Astrocyte of the cerebellum (primary cell): Measurements from ENCODE around the gene BAZ1A.

Experiments
- DNase-seq: peaks from one replicate; pipeline ENCODE4 v3.0.0-alpha.2; 2011; ENCODE audit warnings: low read depth
- H3K4me3 ChIP-seq: 2 replicates; pipeline ENCODE4 v1.5.1; 2011; ENCODE audit warnings: mild to moderate bottlenecking, low read depth, low read length, moderate library complexity
- CTCF ChIP-seq: IDR thresholded peaks from 2 replicates; pipeline ENCODE4 v1.5.1; 2012; ENCODE audit warnings: low read length, low read depth, moderate library complexity, mild to moderate bottlenecking; ENCODE audit errors: missing control alignments
- in situ Hi-C: cut with HindIII; loops from 2 replicates; pipeline ENCODE4 v1.10.0; 2017; ENCODE audit warnings: low sequenced_read_pairs

The BAZ1A gene

GRCh38 chr14:34715127-34715863 is 159.9 kb downstream of the BAZ1A start:
- in situ Hi-C loops: no loop called here

GRCh38 chr14:34714320-34715126 is 160.6 kb downstream of the BAZ1A start, which contains the start of gene CFL2:
CFL2 (minus strand) TSS chr14:34714593; CDS start chr14:34714540, 53 bp downstream.
- no peak for DNase-seq
- no peak for TF ChIP-seq CTCF
- in situ Hi-C loops: no loop called here
- peak within 1 kb of the TSS; percentile 74 for H3K4me3 ChIP-seq

More at GRCh38 chr14:34715127-34715863, 159.9 kb downstream of the BAZ1A start:
- TF ChIP-seq CTCF: no peak
- H3K4me3 ChIP-seq: peak overlapping the region; percentile 74
- DNase-seq: no peak

GRCh38 chr14:34713681-34714319 is 161.4 kb downstream of the BAZ1A start:
- no peak for TF ChIP-seq CTCF
- peak overlapping the region; percentile 74 for H3K4me3 ChIP-seq
- no peak for DNase-seq
- in situ Hi-C loops: no loop called here

GRCh38 chr14:34713122-34713680 is 162.0 kb downstream of the BAZ1A start:
- DNase-seq: no peak
- TF ChIP-seq CTCF: no peak
- in situ Hi-C loops: no loop called here
- peak overlapping the region; percentile 74 for H3K4me3 ChIP-seq

GRCh38 chr14:34711796-34712712 is 163.1 kb downstream of the BAZ1A start:
- TF ChIP-seq CTCF: no peak
- no peak overlapping the region for H3K4me3 ChIP-seq
- no peak for DNase-seq
- in situ Hi-C loops: no loop called here
